ENCODE results near the gene KLK11.

KLK11 gene

GRCh38 chr19:51018745-51019543 is 7.5 kb downstream of the KLK11 start:
- ATAC-seq = peak; percentile 40
- peak overlapping the region; percentile 55 to 70 for H3K4me3 Mint-ChIP-seq
- no peaks in the 10 kb centered on the region for H3K9me3 Mint-ChIP-seq
- no peak for DNase-seq
- H3K27me3 Mint-ChIP-seq = peaks cover 92% of the 10 kb centered on the region
- peaks cover 37% of the 10 kb centered on the region for H3K4me1 Mint-ChIP-seq
- no peak overlapping the region for H3K27ac Mint-ChIP-seq

GRCh38 chr19:51016798-51017683 is 9.4 kb downstream of the KLK11 start:
- peak; percentile 46 for ATAC-seq
- Mint-ChIP-seq H3K27me3 (peaks cover 83% of the 10 kb centered on the region), H3K9me3 (no peaks in the 10 kb centered on the region), H3K4me1 (peaks cover 37% of the 10 kb centered on the region), H3K4me3 (peak overlapping the region; percentile 75 to 79), H3K27ac (no peak overlapping the region)
- DNase-seq = peak in 1 of 2 donors; percentile 54

GRCh38 chr19:51015691-51016267 is 10.6 kb downstream of the KLK11 start:
- no peak for ATAC-seq
- H3K4me1 Mint-ChIP-seq = peaks cover 37% of the 10 kb centered on the region
- H3K27me3 Mint-ChIP-seq = peaks cover 82% of the 10 kb centered on the region
- no peak overlapping the region for H3K27ac Mint-ChIP-seq
- H3K9me3 Mint-ChIP-seq = no peaks in the 10 kb centered on the region
- H3K4me3 Mint-ChIP-seq = no peak overlapping the region
- no peak for DNase-seq

GRCh38 chr19:51014242-51014641 is 12.2 kb downstream of the KLK11 start:
- ATAC-seq = no peak
- H3K27me3 Mint-ChIP-seq = peaks cover 82% of the 10 kb centered on the region

GRCh38 chr19:51012661-51013190 is 13.7 kb downstream of the KLK11 start:
- Mint-ChIP-seq H3K27me3 (peaks cover 74% of the 10 kb centered on the region), H3K4me3 (no peak overlapping the region), H3K27ac (no peak overlapping the region)

More at GRCh38 chr19:51014242-51014641, 12.2 kb downstream of the KLK11 start:
- Mint-ChIP-seq H3K27ac (no peak overlapping the region), H3K4me3 (no peak overlapping the region), H3K4me1 (peaks cover 26% of the 10 kb centered on the region), H3K9me3 (no peaks in the 10 kb centered on the region)
- no peak for DNase-seq

GRCh38 chr19:51010066-51010795 is 16.2 kb downstream of the KLK11 start:
- ATAC-seq (no peak), DNase-seq (no peak)
- Mint-ChIP-seq H3K4me1 (no peaks in the 10 kb centered on the region), H3K9me3 (no peaks in the 10 kb centered on the region), H3K4me3 (no peak overlapping the region), H3K27me3 (peaks cover 57% of the 10 kb centered on the region), H3K27ac (no peak overlapping the region)

More at GRCh38 chr19:51012661-51013190, 13.7 kb downstream of the KLK11 start:
- peaks cover 11% of the 10 kb centered on the region for H3K4me1 Mint-ChIP-seq
- ATAC-seq (no peak), DNase-seq (no peak)
- no peaks in the 10 kb centered on the region for H3K9me3 Mint-ChIP-seq

GRCh38 chr19:51009061-51009891 is 17.1 kb downstream of the KLK11 start:
- H3K4me1 Mint-ChIP-seq = no peaks in the 10 kb centered on the region
- no peak overlapping the region for H3K4me3 Mint-ChIP-seq
- H3K27ac Mint-ChIP-seq = no peak overlapping the region
- ATAC-seq (no peak), DNase-seq (no peak)
- peaks cover 55% of the 10 kb centered on the region for H3K27me3 Mint-ChIP-seq
- H3K9me3 Mint-ChIP-seq = no peaks in the 10 kb centered on the region

GRCh38 chr19:51007488-51007887 is 18.9 kb downstream of the KLK11 start:
- no peaks in the 10 kb centered on the region for H3K9me3 Mint-ChIP-seq
- peaks cover 59% of the 10 kb centered on the region for H3K27me3 Mint-ChIP-seq
- DNase-seq (no peak), ATAC-seq (no peak)
- H3K27ac Mint-ChIP-seq = no peak overlapping the region
- H3K4me1 Mint-ChIP-seq = no peaks in the 10 kb centered on the region
- no peak overlapping the region for H3K4me3 Mint-ChIP-seq

GRCh38 chr19:51006406-51006805 is 20.0 kb downstream of the KLK11 start:
- H3K27me3 Mint-ChIP-seq = peaks cover 70% of the 10 kb centered on the region
- no peaks in the 10 kb centered on the region for H3K4me1 Mint-ChIP-seq
- DNase-seq (no peak), ATAC-seq (no peak)
- no peak overlapping the region for H3K4me3 Mint-ChIP-seq
- H3K9me3 Mint-ChIP-seq = no peaks in the 10 kb centered on the region
- no peak overlapping the region for H3K27ac Mint-ChIP-seq

GRCh38 chr19:51005248-51005647 is 21.2 kb downstream of the KLK11 start:
- no peaks in the 10 kb centered on the region for H3K4me1 Mint-ChIP-seq
- no peak for DNase-seq
- peaks cover 71% of the 10 kb centered on the region for H3K27me3 Mint-ChIP-seq
- H3K4me3 Mint-ChIP-seq = no peak overlapping the region
- H3K27ac Mint-ChIP-seq = no peak overlapping the region
- no peak for ATAC-seq
- H3K9me3 Mint-ChIP-seq = no peaks in the 10 kb centered on the region

GRCh38 chr19:51003316-51003715 is 23.1 kb downstream of the KLK11 start:
- DNase-seq (no peak), ATAC-seq (no peak)
- H3K27me3 Mint-ChIP-seq = peaks cover 70% of the 10 kb centered on the region
- H3K4me3 Mint-ChIP-seq = no peak overlapping the region
- H3K27ac Mint-ChIP-seq = no peak overlapping the region
- no peaks in the 10 kb centered on the region for H3K9me3 Mint-ChIP-seq
- no peaks in the 10 kb centered on the region for H3K4me1 Mint-ChIP-seq

- Mint-ChIP-seq H3K9me3 (no peaks in the 10 kb centered on the region), H3K27me3 (peaks cover 76% of the 10 kb centered on the region), H3K27ac (no peak overlapping the region), H3K4me3 (no peak overlapping the region), H3K4me1 (no peaks in the 10 kb centered on the region)
- DNase-seq = peak in 1 of 2 donors; percentile 29
- ATAC-seq = peak; percentile 28
Measured at GRCh38 chr19:51002542-51003311, 23.7 kb downstream of the KLK11 start.

GRCh38 chr19:51002089-51002532 is 24.3 kb downstream of the KLK11 start:
- H3K27me3 Mint-ChIP-seq = peaks cover 76% of the 10 kb centered on the region
- H3K4me1 Mint-ChIP-seq = no peaks in the 10 kb centered on the region
- ATAC-seq (no peak), DNase-seq (no peak)
- H3K4me3 Mint-ChIP-seq = no peak overlapping the region
- H3K9me3 Mint-ChIP-seq = no peaks in the 10 kb centered on the region
- no peak overlapping the region for H3K27ac Mint-ChIP-seq

- ATAC-seq (no peak), DNase-seq (no peak)
- no peaks in the 10 kb centered on the region for H3K9me3 Mint-ChIP-seq
- H3K4me3 Mint-ChIP-seq = no peak within 1 kb of the TSS
- H3K4me1 Mint-ChIP-seq = no peaks in the 10 kb centered on the region
- no peak within 1 kb of the TSS for H3K27ac Mint-ChIP-seq
- H3K27me3 Mint-ChIP-seq = peaks cover 75% of the 10 kb centered on the region
Measured at GRCh38 chr19:51001515-51001914, 24.9 kb downstream of the KLK11 start, which contains the start of gene KLK8. KLK8 (minus strand) TSS chr19:51001604; CDS start chr19:51001167, 437 bp downstream.
